Activated CD8-positive, alpha-beta memory T cell treated with anti-CD3 and anti-CD28 coated beads for 4 hours (primary cell): ENCODE data around the gene MARCHF7.
"Not testable (repeated sequence)": the region's sequence is repeated elsewhere in the genome, so short reads cannot be mapped to it uniquely, and the experiment has no call there.

Source experiments
- DNase-seq, 2 donors: peaks; one replicate each; pipeline ENCODE4 v3.0.0-alpha.2; 2020; ENCODE audit warnings: low read depth in 2 of 2

The MARCHF7 gene

GRCh38 chr2:159716857-159717256 lies 4.6 kb downstream of the MARCHF7 start:
- DNase-seq, result no peak

- DNase-seq, result no peak
Observed at GRCh38 chr2:159720676-159721075, 8.4 kb downstream of the MARCHF7 start.

GRCh38 chr2:159722580-159722979 lies 10.3 kb downstream of the MARCHF7 start:
- no peak for DNase-seq

- not testable (repeated sequence) for DNase-seq
Observed at GRCh38 chr2:159724795-159725572, 12.7 kb downstream of the MARCHF7 start.

- no peak for DNase-seq
Observed at GRCh38 chr2:159725713-159726112, 13.4 kb downstream of the MARCHF7 start.

- no peak for DNase-seq
Observed at GRCh38 chr2:159728629-159729028, 16.3 kb downstream of the MARCHF7 start.

- DNase-seq, result no peak
Observed at GRCh38 chr2:159735648-159736047, 23.3 kb downstream of the MARCHF7 start.

GRCh38 chr2:159736048-159736447 lies 23.7 kb downstream of the MARCHF7 start:
- no peak for DNase-seq

- no peak for DNase-seq
Observed at GRCh38 chr2:159737292-159737916, 25.1 kb downstream of the MARCHF7 start.

- no peak for DNase-seq
Observed at GRCh38 chr2:159737917-159738296, 25.6 kb downstream of the MARCHF7 start.

- no peak for DNase-seq
Observed at GRCh38 chr2:159738509-159739390, 26.4 kb downstream of the MARCHF7 start.

GRCh38 chr2:159742846-159743245 lies 30.5 kb downstream of the MARCHF7 start:
- DNase-seq, result no peak

GRCh38 chr2:159744363-159744762 lies 32.1 kb downstream of the MARCHF7 start:
- DNase-seq, result no peak

GRCh38 chr2:159745237-159745636 lies 32.9 kb downstream of the MARCHF7 start:
- not testable (repeated sequence) for DNase-seq

- DNase-seq, result no peak
Observed at GRCh38 chr2:159748089-159748488, 35.8 kb downstream of the MARCHF7 start.

GRCh38 chr2:159750873-159751272 lies 38.6 kb downstream of the MARCHF7 start:
- DNase-seq, result no peak

GRCh38 chr2:159753797-159754196 lies 41.5 kb downstream of the MARCHF7 start:
- no peak for DNase-seq

- no peak for DNase-seq
Observed at GRCh38 chr2:159755014-159755413, 42.7 kb downstream of the MARCHF7 start.

- DNase-seq, result no peak
Observed at GRCh38 chr2:159755788-159756187, 43.5 kb downstream of the MARCHF7 start.

GRCh38 chr2:159758239-159758638 lies 45.9 kb downstream of the MARCHF7 start:
- no peak for DNase-seq

- DNase-seq, result no peak
Observed at GRCh38 chr2:159758686-159759085, 46.4 kb downstream of the MARCHF7 start.

GRCh38 chr2:159759577-159759976 lies 47.3 kb downstream of the MARCHF7 start:
- no peak for DNase-seq
